ENCODE data around the gene PPCS.

GRCh38 chr1:42434340-42434739 is 22.0 kb upstream of the PPCS start:
- no peak for TF ChIP-seq CTCF (IDR thresholded peaks at IDR 0.05)
- no peak for TF ChIP-seq POLR2A (IDR thresholded peaks at IDR 0.05)
